Stimulated activated CD8-positive, alpha-beta memory T cell treated with anti-CD3 and anti-CD28 coated beads, Interleukin-7, amount 100 ng/mL, for 1 hour (primary cell): Measurements from ENCODE around the gene TLX1.

Experiments used
- DNase-seq, 2 donors: peaks; one replicate each; pipeline ENCODE4 v3.0.0-alpha.2; 2020; ENCODE audit warnings: low read depth in 2 of 2

TLX1 gene

DNA sequence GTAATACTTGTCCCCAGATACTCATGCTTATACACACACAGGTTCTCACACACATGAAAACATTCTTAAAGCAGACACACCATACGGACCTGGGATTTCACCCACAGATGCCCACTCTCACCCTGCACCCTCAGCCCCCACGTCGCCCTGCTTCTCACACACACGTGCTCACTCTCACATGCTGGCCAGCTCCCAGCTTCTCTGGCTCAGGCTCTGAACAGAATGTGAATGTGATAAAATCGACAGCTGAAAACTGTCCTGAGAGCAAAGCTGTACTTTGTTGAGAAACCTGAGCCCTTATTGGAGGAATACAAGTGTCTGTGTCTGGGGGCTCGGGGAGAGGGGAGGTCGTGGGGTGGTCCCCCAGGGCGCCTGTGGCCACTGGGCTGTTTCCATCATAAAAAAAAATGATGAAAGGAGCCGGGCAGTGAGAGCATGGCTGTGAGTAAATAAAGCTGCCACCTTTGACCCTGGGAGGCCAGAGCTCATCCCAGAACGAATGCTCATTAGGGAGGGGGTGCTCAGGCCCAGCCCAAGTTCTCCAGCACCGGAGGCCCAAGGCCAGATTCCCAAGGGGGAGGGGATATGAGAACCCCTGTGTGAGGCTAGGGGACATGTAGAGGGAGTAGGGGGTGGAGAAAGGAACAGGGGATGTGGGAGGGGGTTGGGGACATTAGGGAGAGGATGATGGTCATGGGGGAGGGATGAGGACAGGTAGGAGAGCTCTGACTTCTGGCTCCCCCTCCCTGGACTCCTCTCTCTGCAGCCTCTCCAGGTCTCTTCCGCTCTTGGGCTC, 18.1 kb upstream of the TLX1 start:
- no peak for DNase-seq

DNA sequence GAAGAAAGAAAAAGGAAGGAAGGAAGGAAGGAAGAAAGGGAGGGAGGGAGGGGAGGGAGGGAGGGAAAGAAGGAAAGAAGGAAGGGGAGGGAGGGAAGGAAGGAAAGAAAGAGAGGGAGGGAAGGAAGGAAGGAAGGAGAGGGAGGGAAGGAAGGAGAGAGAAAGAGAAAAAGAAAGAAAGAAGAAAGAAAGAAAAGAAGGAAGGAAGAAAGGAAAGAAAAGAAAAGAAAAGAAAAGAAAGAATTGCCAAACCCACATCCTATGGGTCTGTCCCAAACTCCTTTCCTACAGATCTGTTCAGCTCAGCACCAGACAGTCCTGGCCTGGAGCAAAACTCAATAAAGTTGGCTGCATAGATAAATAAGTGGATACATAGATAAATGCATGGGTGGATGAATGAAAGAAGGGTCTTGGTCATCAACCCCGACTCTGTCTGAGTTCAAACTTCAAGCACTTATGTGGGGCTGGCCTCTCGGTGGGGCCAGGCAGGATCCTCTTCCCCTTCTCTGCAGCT, 17.2 kb upstream of the TLX1 start:
- no peak for DNase-seq

- no peak for DNase-seq
These were observed 16.5 kb upstream of the TLX1 start for GRCh38 chr10:101114646-101115045.

GRCh38 chr10:101116754-101117153, 14.3 kb upstream of the TLX1 start:
- DNase-seq, result no peak

DNA sequence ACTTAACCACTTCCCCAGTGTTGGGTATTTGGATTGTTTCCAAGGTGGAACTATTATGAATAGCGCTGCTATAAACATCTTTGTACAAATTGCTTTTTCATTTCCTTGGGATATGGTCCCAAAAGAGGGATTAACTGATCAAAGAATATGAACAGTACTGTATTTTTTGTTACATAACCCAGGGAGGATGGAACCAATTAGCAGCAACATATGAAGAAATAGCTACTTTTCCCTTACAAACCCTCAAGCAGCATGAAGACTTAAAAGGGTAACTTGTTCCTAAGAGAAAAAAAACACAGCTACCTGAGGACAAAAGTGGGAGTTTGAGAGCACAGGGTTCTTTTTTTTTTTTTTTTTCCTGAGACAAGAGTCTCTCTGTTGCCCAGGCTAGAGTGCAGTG, 13.1 kb upstream of the TLX1 start:
- no peak for DNase-seq

DNA sequence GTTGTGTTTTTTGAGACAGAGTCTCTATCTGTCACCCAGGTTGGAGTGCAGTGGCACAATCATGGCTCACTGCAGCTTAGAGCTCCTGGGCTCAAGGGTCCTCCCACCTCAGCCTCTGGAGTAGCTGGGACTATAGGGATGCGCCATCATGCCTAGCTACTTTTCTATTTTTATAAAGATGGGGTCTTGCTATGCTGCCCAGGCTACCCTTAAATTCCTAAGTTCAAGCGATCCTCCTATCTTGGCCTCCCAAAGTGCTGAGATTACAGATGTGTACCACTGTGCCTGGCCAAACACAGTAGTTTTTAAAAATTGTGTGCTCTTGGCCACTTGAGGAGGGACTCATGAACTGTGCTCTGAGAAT, 10.6 kb upstream of the TLX1 start:
- no peak for DNase-seq

- no peak for DNase-seq
These were observed 10.0 kb upstream of the TLX1 start for GRCh38 chr10:101120884-101121653.

DNA sequence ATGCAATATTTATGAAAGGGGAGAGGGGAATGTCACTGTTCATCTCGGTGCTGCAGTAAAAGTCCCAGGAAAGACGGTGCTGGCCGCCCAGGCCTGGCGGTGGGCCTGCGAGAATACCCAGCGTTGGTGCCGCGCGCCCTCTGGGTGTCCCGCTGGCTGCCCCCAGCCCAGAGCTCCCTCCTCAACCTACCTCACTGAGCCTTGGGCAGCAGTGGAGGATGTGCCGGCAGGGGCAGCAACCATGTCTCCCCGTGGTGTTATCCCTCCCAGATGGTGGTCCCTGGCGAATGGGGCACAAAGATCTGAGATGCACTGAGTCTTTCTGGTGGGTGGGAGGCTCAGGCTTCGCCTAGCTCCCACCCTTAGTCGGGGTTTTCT, 9.5 kb upstream of the TLX1 start:
- no peak for DNase-seq

DNA sequence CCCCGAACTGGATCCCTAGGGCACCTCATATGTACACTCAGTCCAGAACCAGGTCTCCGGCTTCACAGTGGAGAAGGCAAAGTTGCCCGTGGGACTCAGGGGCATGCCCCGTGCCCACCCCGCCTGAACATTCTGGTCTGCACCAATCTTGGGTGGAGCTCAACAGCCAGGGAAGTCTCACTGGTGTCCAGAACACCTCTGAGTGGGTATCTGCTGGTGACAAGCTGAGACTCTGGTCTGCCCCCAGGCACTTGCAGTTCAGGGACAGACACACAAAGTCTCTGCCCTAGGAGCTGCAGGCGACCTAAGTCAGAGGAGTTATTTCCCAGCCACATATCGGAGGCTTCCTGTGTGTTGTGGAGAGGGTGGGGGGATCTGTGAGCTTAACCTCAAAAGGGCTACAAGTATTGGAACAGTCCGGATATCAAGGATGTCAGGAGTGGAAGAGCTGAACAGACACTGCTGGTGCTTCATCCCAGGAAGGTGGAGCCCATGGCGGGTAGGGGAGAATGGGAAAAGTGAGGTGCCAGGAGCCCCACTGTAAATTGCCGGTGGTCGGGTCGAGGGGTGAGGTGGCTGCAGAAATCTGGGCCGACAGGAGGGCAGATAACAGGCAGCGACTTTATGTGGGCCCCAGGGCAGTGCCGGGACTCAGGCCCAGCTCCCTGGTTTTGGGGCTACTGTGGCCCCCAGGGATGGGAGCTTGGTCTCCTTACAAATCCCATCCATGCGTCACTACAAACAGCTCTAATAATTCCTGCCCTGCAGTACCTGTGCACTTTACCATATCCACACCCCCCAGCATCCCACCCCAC, 8.6 kb upstream of the TLX1 start:
- DNase-seq, result no peak

GRCh38 chr10:101123085-101123814, 7.8 kb upstream of the TLX1 start:
- DNase-seq, result no peak

DNA sequence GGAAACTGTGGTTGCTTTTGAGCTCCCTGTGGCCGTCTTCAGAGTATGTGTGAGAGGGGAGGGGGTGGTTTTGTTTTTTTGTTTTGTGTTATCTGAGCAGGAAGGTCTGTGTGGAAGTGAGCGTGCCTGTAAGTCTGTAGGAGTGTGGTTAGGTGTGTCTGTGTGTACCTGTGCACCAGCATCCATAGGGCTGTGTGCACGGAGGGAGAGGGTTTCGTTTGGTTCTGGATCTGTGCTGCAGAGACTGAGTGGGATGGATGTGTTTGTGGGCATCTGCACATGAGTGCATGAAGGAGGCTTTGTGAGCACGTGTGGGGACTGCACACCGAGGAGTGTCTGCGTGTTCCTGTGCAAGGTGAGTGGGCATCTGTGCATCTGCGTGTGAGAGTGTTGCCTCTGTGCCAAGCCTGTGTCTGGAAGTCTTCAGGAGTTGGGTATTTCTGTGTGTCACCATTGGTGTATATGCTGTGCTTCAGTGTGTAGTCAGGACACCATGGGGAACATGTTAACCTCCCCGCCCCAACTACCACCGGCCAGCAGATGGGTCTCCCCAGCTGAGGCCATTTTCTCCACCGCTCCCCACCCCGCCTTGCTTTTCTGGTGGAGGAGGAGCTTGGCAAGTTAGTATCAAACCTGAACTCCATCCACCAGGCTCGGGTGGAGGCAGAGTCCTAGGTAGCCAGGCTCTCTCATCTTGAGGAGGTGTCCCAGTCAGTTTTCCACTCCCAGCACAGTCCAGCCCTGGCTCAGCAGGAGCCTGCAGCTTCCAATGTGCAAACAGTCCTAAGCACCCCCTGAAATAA, 7.1 kb upstream of the TLX1 start:
- DNase-seq, result no peak

- no peak for DNase-seq
These were observed 6.2 kb upstream of the TLX1 start for GRCh38 chr10:101124933-101125332.

GRCh38 chr10:101126684-101127628, 4.1 kb upstream of the TLX1 start:
- no peak for DNase-seq

DNA sequence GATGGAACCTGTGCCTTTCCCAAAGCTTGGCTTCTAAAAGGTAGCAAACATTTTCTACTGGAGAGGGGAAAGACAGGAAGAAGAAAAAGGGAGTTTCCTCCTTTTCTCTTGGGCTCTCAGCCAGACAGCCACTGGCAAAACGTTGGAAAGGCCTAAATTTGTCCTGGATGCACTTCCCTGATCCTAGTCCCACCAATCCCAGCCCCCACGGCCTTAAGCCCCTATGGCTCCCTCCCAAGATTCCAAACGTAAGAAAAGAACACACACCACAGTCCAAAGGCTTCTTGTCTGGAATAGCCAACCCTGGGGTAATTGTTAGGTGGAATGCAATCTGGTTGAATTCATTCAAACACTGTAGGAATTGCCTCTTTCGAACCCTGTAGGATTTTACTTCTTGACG, 959 bp upstream of the TLX1 start:
- no peak for DNase-seq

DNA sequence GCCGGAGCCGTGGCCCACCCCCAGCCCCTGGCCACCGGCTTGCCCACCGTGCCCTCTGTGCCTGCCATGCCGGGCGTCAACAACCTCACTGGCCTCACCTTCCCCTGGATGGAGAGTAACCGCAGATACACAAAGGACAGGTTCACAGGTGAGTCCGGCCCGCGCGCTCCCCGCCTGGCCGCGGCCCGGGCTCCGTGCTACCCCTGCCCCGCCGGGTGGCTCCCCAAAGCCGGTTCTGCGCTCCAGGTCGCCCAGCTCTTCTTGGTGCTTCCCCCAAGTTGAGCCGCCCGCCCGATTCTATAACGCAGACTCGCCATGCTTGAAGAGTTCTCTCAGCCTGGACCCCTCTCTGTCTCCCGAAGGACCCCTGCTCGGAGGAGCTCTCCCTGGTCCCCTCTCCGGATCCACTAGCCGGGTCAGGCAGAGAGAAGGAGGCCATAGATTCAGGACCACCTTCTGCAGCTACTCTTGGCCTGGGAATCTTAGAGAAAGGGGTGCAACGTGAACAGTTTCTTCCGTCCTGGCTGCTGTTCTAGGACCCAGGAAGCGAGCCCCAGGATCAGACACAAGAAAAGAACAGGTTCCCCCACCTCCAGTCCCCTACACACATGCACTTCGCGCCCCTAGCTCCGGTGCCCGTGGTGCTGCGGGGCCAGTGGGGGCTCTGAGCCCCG, 999 bp downstream of the TLX1 start:
- DNase-seq, result no peak

DNA sequence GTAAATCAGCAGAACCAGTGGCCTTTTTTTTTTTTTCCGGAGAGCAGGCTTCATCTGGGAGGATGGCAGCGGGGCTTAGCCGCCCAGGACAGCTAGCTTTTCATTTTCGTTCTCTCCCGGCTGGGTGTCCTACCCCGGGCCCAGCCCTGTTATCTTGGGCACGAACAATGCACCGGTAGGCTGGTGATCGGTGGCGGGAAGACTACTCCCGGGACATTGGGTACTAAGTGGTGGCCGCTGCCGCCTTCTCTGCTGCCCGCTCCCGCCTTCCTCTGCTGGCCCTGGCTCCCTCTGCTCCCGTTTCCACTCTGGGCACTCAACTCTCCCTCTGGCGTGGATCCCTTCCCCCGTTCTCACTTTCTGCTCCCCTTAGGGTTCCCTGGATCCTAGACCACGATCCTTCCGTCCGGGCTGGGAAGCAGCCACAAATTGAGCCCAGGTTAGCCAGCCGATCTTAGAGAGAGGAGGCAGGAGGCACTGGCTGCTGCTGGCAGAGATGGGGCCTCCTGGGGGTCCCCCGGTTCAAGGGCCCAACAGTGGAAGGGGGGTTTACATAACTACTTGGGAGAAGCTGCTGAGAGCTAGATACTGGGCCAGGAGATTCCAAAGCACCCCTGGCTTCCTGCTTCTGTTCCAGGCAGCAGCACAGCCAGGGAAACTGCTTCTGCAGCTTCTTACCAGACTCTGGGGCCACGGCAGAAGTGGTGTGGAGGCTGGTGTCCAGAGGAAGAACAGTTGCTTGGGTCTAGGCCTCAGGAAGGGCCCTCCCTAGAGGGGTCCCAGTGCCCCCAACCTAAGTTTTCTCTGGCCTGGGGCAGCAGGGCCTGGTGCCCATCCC, 1.8 kb downstream of the TLX1 start:
- no peak for DNase-seq

DNA sequence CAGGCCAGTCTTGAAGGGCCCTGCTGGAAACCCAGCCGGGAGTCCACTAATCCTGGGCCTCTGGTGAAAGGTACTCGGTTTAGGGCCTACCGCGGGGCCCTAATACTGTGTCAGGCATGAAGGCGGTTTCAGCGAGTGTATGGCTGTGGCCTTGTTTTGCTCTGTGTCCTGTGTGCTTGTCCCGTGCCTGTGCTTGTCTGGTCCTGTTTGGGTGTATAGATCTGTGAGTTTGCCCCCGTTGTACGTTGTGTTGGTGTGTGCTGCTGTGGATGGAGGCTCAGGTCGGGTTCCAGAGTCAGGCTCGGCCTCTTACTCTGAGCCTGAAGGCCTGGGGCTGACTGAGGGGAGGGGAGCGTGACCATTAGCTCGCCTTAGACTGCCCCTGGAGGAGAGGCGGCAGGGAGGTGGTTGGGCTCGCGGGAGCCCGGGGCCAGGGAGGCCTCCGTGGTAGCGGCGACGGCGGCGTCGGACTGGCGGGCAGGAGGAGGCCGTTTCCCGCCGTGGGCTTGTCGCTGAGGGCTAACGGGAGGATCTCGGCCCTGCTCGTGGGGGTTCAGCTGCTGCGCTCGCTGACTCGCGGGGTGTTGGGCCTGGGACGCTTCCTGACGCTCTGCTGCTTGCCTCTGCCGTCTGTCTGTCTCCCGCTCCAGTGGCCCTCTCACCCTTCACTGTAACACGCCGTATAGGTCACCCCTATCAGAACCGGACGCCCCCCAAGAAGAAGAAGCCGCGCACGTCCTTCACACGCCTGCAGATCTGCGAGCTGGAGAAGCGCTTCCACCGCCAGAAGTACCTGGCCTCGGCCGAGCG, 2.6 kb downstream of the TLX1 start:
- DNase-seq, result no peak
